SK-N-SH treated with all-trans-retinoic acid at 6 μM for 48 hours (cell line): ENCODE measurements around the gene MEA1.

ENCODE experiments used
- GLIS3 ChIP-seq: fragments of 250-450 bp; sonication (Bioruptor Pico); IDR thresholded peaks from 2 replicates; pipeline ENCODE4 v1.5.0; 2020; ENCODE audit warnings: mild to moderate bottlenecking, moderate library complexity
- PATZ1 ChIP-seq: fragments of 250-450 bp; sonication (Bioruptor Pico); IDR thresholded peaks from 2 replicates; pipeline ENCODE4 v1.8.0; 2020; ENCODE audit warnings: mild to moderate bottlenecking, moderate library complexity, borderline replicate concordance
- POU6F1 ChIP-seq: fragments of 250-450 bp; sonication (Bioruptor Pico); IDR thresholded peaks from 2 replicates; pipeline ENCODE4 v1.8.0; 2021; ENCODE audit warnings: low read depth, mild to moderate bottlenecking, moderate library complexity, borderline replicate concordance
- SNAI2 ChIP-seq: fragments of 250-450 bp; sonication (Bioruptor Pico); IDR thresholded peaks from 2 replicates; pipeline ENCODE4 v1.5.0; 2020; ENCODE audit warnings: mild to moderate bottlenecking, moderate library complexity
- TSHZ2 ChIP-seq: fragments of 250-450 bp; sonication (Bioruptor Pico); IDR thresholded peaks from 2 replicates; pipeline ENCODE4 v1.5.0; 2020; ENCODE audit warnings: mild to moderate bottlenecking, moderate library complexity
- ZC3H10 ChIP-seq: fragments of 250-450 bp; sonication (Bioruptor Pico); IDR thresholded peaks from 2 replicates; pipeline ENCODE4 v1.5.1; 2021; ENCODE audit warnings: mild to moderate bottlenecking, moderate library complexity
- ZFP3 ChIP-seq: fragments of 250-450 bp; sonication (Bioruptor Pico); IDR thresholded peaks from 2 replicates; pipeline ENCODE4 v1.5.0; 2020; ENCODE audit warnings: mild to moderate bottlenecking, moderate library complexity
- ZNF8 ChIP-seq: fragments of 450-650 bp; formaldehyde crosslinking; IDR thresholded peaks from 2 replicates; pipeline ENCODE4 v1.5.0; 2020; ENCODE audit warnings: mild to moderate bottlenecking, moderate library complexity

GRCh38 chr6:43043310-43043709, 29.6 kb upstream of the MEA1 start:
- TF ChIP-seq GLIS3 (CRISPR knock-in tag) (no peak), ZFP3 (CRISPR knock-in tag) (no peak), PATZ1 (CRISPR knock-in tag) (no peak), POU6F1 (CRISPR knock-in tag) (no peak), SNAI2 (CRISPR knock-in tag) (no peak), ZNF8 (no peak), TSHZ2 (CRISPR knock-in tag) (no peak), ZC3H10 (CRISPR knock-in tag) (no peak)
